Stimulated activated CD4-positive, alpha-beta T cell treated with anti-CD3 and anti-CD28 coated beads, Interleukin-12 subunit alpha, Interleukin-12 subunit beta, amount 100 ng/mL, for 24 hours (primary cell): ENCODE measurements around the gene SIGLECL1.
"Not testable (repeated sequence)": the region's sequence is repeated elsewhere in the genome, so short reads cannot be mapped to it uniquely, and the experiment has no call there.

Source experiments
- DNase-seq, 2 experiments: peaks; one replicate each; pipeline ENCODE4 v3.0.0-alpha.2; 2020; ENCODE audit warnings: low read depth in 2 of 2

Gene SIGLECL1

DNA sequence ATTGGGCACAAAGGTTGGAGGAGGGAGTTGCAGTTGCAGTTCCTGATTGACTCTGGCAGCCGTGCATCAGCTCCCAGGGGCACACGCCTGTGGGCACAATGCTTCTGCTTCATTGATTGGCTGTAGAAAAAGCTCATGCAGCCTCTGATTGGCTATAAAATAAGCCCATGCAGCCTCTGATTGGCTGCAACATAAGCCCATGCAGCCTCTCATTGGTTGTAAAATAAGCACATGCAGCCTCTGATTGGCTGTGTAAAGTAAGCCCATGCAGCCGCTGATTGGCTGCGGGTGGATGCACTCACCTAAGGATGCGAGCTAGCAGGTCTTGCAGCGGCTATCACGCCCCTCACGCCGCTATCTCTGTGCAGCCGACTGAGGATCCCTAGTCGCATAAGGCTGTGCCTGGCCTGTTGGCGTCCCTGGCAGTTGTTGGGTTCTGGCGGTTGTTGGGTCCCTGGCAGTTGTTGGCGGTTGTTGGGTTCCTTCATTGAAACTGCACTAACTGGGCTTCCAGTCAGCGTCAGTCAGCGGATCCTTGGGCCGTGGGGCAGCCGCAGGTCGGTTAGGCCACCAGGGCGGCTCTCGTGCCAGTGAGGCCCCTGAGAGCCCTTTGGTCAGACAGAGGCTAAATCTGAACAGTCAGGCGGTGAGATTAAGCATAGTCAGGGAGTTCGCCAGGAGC is at the start of gene SIGLECL1:
TSS of gene SIGLECL1 (plus strand) at position 295 of the 682 bp plus-strand sequence. CDS start 12,993 bp downstream, outside the sequence.
- no peak for DNase-seq

DNA sequence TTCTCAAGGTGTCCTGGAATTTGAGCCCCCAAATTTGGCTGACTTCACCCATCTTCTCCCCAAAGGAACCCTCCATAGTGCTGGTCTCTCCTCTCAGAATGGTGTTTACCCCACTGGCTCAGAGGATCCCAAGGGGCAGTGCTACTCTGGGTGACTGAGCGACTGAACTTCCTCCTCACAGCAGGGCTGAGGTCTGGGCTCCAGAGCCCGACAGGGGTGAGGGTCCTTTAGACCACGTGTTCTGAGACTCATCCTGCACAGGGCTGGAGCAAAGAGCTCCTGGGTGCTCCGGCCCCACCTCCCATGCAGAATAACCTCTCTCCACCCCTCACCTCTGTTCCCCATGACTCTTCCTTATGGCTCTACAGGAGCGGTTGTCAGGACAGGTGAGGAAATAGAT is 49.2 kb upstream of the SIGLECL1 start:
- DNase-seq, result no peak

DNA sequence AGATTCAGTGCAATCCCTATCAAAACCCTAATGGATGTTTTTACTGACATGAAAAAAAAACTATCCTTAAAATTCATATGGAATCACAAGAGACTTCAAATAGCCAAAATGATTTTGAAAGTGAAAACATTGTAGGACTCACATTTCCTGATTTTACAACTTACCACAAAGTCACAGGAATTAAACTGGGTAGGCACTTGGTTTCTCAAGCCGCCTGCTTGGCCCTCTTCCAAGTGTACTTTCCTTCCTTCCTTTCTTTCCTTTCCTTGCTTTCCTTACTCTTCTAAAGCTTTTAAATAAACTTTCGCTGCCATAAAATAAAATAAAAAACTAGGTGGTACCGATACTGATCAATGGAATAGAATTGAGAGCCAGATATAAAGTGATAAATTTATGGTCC is 47.0 kb upstream of the SIGLECL1 start:
- DNase-seq, result no peak

DNA sequence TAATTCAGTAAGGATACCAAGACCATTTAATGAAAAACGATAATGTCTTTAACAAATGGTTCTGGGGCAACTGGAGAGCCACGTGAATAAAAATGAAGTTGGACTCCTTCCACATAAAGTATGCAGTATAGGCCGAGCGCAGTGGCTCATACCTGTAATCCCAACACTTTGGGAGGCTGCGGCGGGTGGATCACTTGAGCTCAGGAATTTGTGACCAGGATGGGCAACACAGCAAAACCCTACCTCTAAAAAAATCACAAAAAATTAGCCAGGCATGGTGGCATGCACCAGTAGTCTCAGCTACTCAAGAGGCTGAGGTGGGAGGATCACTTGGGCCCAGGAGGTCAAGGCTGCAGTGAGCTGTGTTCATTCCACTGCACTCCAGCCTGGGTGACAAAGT is 46.6 kb upstream of the SIGLECL1 start:
- DNase-seq, result no peak

DNA sequence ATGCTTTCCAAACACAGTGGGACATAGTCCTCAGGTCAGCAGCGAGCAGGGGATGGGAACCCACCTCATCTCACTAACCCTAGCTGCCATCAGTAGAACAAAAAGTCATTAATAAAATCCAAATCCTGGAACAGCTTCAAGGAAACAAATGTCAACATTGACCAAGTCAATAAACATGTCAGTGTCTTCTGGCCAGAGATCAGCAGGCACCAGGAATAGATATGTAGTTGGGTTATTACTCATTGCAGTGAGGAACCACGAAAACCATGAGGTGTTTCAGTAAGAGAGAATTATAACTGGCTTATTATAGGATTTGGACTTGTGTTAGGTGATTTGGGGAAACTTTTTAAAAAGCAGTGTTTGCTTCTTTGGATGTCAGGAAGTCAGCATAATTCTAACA is 43.1 kb upstream of the SIGLECL1 start:
- DNase-seq, result no peak

DNA sequence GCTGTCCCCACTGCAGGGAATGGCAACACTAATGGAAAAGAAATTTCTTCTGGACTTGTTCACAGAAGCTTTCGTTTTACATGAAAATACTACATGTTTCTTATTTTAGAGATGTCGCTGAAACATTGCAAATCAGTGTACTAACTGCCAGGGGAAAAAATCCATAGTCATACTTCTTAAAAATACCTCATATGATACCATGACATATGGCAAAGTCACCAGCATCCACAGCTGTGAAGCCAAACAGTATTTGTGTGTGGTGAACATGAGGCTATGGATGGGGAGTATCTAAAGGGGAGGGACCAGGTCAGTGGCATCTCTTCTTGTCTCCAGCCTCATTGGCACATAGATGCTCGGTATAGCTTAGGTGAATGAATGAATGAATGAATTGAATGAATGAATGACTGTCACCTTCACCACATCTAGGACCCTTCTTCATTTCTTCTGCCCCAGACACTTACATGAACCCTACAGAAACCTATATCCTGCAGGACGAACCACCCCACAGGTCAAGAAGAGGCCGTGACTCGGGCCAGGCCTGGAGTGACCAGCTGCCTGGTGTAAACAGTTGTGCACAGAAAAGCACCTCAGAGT is 40.6 kb upstream of the SIGLECL1 start:
- no peak for DNase-seq

DNA sequence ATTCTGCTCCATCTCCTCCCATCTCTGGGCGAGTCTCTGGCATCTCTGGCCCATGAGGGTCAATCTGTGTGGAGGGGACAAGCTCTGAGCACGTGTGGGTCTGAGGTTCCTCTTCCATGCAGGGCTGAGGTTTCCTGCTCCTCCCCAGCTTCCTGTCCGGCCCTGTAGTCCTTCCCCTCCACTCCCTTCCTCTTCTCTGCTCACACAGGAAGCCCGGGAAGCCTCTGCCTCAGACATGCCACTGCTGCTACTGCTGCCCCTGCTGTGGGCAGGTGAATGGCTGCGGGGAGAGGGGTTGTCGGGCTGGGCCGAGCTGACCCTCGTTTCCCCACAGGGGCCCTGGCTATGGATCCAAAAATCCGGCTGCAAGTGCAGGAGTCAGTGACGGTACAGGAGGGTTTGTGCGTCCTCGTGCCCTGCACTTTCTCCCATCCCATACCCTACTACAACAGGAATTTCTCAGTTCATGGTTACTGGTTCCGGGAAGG is 40.0 kb upstream of the SIGLECL1 start:
- not testable (repeated sequence) for DNase-seq

DNA sequence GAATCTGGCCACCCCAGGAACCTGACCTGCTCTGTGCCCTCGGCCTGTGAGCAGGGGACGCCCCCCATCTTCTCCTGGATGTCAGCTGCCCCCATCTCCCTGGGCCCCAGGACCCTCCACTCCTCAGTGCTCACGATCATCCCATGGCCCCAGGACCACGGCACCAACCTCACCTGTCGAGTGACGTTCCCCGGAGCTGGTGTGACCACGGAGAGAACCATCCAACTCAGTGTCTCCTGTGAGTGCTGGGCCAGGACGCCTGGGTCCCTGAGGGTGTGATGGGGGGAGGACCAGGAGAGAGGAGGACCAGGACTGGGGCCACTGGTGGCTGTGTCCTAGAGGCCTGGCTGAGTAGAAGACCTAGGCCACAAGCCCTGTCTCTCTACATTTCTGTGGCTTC is 39.0 kb upstream of the SIGLECL1 start:
- DNase-seq, result no peak

DNA sequence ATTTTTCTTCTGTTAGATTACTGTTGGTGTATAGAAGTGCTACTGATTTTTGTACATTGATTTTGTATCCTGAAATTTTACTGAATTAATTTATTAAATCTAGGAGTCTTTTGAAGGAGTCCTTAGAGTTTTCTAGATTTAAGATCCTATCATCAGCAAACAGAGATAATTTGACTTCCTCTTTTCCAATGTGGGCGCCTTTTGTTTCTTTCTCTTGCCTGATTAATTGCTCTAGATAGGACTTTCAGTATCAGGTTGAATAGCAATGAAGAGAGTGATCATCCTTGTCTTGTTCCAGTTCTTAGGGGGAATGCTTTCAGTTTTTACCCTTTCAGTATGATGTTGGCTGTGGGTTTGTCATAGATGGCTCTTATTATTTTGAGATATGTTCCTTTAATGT is 31.6 kb upstream of the SIGLECL1 start:
- no peak for DNase-seq

DNA sequence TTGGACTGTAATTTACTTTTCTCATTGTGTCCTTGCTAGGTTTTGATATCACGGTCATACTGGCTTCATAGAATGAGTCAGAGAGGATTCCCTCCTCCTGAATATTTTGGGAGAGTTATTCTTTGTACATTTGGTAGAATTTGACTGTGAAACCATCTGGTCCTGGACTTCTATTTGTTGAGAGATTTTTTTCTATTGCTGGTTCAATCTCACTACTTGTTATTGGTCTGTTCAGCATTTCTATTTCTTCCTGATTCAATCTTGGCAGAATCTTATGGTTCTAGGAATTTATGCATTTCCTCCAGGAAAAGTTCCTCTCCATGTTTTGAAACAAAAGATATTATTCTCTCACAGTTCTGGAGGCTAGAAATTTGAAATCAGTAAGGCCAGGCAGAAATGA is 30.9 kb upstream of the SIGLECL1 start:
- DNase-seq, result no peak

DNA sequence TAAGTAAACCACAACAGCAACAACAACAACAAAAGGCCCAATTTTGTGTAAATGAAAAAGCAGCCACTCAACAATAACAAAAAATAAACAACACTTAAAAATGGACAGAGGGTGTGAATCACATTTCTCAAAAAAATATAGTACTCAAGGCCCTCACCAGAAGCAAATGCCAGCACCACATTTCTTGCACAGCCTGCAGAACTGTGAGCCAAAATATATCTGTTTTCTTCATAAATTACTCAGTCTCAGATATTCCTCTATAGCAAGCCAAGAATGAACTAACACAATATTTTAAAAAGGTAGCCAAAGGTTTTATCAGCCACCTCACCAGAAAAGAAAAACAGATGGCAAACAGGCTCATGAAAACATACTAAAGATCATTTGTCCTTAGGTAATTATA is 29.9 kb upstream of the SIGLECL1 start:
- DNase-seq, result no peak

DNA sequence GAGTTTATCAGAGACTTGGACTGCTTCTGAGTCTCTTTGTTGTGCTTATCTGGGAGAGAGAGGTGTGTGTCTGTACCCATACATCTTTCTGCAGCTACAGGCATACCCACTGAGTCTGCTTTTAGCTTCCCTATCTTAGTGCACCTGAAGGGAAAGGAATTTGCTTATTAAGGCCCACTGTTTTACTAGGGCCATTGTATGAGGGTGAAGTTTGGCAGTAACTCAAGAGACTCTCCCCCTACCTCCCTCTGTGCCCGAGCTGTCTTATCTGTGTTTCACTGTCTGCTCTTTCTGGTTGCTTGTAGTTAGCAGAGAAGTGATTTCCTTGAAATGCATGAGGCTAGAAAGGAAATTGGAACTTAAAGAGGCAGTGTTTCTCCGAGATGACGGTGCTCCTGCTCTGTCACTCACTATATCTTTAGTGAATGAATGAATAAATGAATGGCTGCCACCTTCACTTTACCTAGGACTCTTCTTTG is 26.7 kb upstream of the SIGLECL1 start:
- DNase-seq, result no peak

DNA sequence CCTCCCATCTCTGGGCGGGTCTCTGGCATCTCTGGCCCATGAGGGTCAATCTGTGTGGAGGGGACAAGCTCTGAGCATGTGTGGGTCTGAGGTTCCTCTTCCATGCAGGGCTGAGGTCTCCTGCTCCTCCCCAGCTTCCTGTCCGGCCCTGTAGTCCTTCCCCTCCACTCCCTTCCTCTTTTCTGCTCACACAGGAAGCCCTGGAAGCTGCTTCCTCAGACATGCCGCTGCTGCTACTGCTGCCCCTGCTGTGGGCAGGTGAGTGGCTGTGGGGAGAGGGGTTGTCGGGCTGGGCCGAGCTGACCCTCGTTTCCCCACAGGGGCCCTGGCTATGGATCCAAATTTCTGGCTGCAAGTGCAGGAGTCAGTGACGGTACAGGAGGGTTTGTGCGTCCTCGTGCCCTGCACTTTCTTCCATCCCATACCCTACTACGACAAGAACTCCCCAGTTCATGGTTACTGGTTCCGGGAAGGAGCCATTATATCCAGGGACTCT is 25.9 kb upstream of the SIGLECL1 start, which contains the start of gene CD33:
TSS of gene CD33 (plus strand) at position 183 of the 496 bp plus-strand sequence. CDS start at position 222, 39 bp downstream.
- not testable (repeated sequence) for DNase-seq

DNA sequence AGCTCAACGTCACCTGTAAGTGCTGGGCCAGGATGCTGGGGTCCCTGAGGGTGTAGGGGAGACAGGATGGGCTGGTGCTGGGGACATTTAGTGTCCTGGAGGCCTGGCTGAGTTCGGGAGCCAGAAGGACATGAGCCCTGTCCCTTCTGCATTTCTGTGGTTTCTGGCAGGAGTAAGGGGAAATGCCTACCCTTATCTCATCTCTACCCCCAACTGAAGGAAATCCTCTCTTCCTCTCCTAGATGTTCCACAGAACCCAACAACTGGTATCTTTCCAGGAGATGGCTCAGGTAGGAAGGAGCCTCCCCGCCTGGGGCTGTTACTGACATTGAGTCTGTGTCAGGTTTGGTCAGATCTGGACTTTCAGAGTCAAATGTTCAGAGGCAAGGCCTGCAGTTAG is 24.8 kb upstream of the SIGLECL1 start:
- DNase-seq, result no peak

DNA sequence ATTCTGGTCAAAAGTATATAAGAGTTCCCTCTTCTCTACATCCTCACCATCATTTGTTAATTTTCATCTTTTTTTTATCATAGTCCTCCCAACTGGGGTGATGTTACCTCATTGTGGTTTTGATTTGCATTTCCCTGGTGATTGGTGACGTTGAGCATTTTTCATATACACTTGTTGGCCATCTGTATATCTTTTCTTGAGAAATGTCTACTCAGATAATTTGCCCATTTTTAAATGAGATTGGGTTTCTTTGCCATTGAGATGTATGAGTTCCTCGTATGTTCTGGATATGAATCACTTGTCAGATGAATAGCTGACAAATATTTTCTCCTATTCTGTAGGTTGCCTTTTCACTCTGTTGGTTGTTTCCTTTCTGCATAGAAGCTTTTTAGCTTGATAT is 23.6 kb upstream of the SIGLECL1 start:
- DNase-seq, result no peak

DNA sequence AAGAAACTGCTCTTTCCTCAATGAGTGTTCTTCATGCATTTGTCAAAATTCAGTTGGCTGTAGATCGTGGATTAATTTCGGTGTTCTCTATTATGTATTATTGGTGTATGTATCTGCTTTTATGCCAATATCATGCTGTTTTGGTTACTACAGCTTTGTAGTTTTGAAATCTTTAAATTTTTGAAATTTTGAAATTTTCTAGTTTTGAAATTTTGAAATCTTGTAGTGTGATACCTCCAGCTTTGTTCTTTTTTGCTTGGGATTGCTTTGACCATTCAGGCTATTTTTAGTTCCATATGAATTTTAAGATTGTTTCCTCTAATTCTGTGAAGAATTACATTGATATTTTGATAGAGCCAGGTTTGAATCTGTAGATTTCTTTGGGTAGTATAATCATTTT is 22.9 kb upstream of the SIGLECL1 start:
- DNase-seq, result no peak

DNA sequence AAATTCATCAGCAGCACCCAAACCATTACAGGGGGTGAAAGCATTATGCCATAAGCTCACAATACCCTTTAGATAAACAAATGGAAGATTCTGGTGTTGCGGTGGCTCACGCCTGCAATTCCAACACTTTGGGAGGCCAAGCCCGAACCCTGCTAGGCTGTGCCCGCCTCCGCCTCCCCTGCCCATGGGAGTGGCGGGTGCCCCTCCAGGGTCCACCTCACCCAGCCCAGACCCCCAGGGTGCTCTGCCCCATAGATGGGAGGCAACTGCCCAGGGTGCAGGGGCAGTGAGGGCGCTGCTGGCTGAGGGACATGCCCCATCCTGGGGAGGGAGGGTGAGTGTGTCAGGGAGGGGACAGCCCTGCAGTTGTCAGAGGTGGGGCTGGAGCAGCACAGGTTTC is 10.0 kb upstream of the SIGLECL1 start:
- no peak for DNase-seq

DNA sequence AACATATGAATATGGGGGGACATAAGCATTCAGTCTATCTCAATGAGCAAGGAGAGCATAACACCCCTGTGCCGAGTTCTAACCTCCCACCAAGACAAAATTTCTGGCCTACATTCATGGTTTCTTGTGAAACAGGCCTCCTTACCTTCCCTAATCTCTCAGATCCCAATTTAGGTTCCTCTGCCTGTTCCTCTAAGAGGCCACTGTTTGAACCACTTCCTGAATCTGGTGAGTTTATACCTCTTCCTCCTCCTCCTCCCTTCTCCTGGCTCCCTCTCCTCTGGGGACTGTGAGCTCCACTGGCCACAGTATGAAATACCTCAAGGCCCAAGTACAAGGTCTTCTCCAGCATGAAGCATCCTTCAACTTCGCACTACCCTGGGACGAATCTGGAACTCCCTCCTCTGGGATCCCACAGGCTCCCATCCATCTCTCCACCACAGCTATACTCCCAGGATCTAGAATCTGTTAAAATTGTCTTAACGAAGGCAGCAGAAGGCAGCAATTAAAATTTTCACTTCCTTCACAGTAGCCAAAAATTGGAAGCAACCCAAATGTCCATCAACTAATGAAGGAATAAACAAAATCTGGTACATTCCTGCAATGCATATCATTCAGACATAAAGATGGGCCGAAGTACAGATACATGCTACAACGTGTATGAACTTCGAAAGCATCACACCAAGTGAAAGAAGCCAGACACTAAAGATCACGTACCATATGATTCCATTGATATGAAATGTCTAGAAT is 7.8 kb upstream of the SIGLECL1 start:
- DNase-seq, result no peak

DNA sequence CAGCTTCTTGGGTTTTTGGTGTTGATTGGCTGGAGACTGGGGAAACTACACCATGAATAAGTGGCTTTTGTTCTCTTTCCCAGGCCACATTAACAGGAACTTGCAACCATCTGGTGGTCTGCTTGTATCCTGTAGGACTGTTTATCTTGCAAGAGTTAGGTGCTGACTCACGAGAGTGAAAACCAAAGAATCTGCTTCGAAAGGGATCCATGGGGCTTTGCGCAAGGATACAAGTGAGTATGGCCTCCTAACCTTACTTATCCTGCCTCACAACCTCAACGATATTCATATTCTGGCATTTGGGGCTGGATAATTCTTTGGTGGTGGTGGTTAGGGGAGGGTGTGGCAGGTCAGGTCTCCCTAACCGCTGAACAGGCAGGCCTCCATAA is 4.7 kb upstream of the SIGLECL1 start:
- no peak for DNase-seq

DNA sequence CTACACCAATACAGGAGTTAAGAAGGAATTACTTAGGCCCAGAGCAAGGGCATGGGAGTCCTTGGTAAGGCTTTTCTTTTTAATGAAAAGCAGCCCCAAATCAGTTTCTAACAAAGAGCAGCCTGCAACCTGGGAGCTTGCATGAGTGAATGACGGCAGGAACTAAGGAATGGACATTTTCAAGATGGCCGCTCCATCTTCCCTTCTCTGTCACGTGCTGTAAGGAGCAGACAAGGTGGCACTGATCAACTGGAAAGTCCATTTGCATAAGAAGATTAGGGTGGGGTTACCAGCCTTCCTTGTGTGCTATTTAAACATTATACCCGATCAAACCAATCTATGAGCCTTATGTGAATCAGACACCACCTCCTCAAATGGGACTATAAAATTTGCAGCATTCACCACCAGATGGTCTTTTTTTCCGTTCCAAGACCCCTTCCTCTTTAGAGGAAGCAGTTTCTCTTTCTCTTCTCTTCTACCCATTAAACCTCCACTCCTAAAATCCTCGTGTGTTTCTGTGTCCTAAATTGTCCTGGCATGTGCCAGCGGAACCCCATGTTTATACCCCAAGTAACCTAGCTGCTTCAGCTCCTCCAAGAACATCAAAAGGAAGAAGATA is 2.8 kb upstream of the SIGLECL1 start:
- DNase-seq, result no peak

DNA sequence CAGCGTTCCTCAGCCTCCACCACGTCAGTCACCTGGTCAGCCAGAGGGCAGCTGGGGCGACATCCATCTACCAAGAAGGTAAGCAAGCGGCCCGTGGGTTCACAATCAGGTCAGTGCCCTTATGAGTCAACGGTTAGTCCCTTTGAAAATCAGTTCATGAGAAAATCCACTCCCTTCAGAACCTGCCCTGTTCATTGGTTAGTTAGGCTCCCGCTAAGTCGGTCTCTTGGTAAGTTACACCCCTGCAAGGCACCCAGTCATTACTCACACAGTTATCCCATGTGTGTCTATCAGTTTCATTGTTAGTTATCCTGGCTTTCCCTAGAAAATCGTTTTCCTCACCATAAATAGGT is 564 bp downstream of the SIGLECL1 start:
- no peak for DNase-seq
